SU-DHL-6 (cell line): ENCODE measurements around the gene DUXA.

ENCODE experiments used
- H2AFZ ChIP-seq: fragments of 200-600 bp; sonication (generic); 2 replicates; pipeline ENCODE4 v1.6.1; 2014; ENCODE audit warnings: low read depth, mild to moderate bottlenecking, moderate library complexity, mixed read lengths, antibody characterized with exemption, low read length; ENCODE audit not compliant: severe bottlenecking
- H3F3A ChIP-seq: fragments of 200-600 bp; shearing (Covaris generic); 2 replicates; pipeline ENCODE4 v1.6.0; 2016; ENCODE audit warnings: antibody characterized with exemption, mild to moderate bottlenecking; ENCODE audit not compliant: insufficient read depth
- H3K27ac ChIP-seq: fragments of 200-600 bp; sonication (generic); 2 replicates; pipeline ENCODE4 v1.5.1; 2016; ENCODE audit warnings: low read depth, mild to moderate bottlenecking, low read length, moderate library complexity, mixed read lengths
- H3K27me3 ChIP-seq: fragments of 200-600 bp; sonication (generic), shearing (Covaris generic); 2 replicates; pipeline ENCODE4 v1.6.0; 2014; ENCODE audit warnings: mild to moderate bottlenecking, low read length
- H3K36me3 ChIP-seq: fragments of 200-600 bp; sonication (generic); 2 replicates; pipeline ENCODE4 v1.6.1; 2014; ENCODE audit warnings: mild to moderate bottlenecking, low read length, mixed read lengths
- H3K4me2 ChIP-seq: fragments of 300-600, 200-600 bp; shearing (Covaris generic), sonication (generic); 2 replicates; pipeline ENCODE4 v1.6.0; 2014; ENCODE audit warnings: low read length, low read depth, mild to moderate bottlenecking; ENCODE audit not compliant: poor library complexity, severe bottlenecking
- H3K4me3 ChIP-seq: fragments of 200-600 bp; sonication (generic); 2 replicates; pipeline ENCODE4 v1.5.1; 2014; ENCODE audit warnings: antibody characterized with exemption, low read length, mild to moderate bottlenecking, mixed read lengths; ENCODE audit not compliant: insufficient read depth, poor library complexity, severe bottlenecking
- H3K79me2 ChIP-seq: fragments of 200-600 bp; sonication (generic); 2 replicates; pipeline ENCODE4 v1.6.1; 2014; ENCODE audit warnings: mild to moderate bottlenecking, low read length, moderate library complexity; ENCODE audit not compliant: insufficient read depth
- H3K9ac ChIP-seq: fragments of 200-600 bp; sonication (generic); 2 replicates; pipeline ENCODE4 v1.7.0; 2014; ENCODE audit warnings: mild to moderate bottlenecking, low read length
- H3K9me2 ChIP-seq: fragments of 200-600 bp; sonication (generic); replicated peaks from 2 replicates; pipeline ENCODE4 v1.6.1; 2014; ENCODE audit warnings: low read length; ENCODE audit not compliant: insufficient read depth
- H3K9me3 ChIP-seq: fragments of 200-600 bp; sonication (generic); 2 replicates; pipeline ENCODE4 v1.6.1; 2014; ENCODE audit warnings: low read length, mixed read lengths; ENCODE audit not compliant: insufficient read depth
- H4K20me1 ChIP-seq: fragments of 200-600 bp; sonication (generic); 2 replicates; pipeline ENCODE4 v1.6.1; 2014; ENCODE audit warnings: low read depth, mild to moderate bottlenecking, antibody characterized with exemption, low read length, moderate library complexity, mixed read lengths
- EZH2phosphoT487 ChIP-seq: fragments of 200-600 bp; sonication (generic), shearing (Covaris generic); conservative IDR thresholded peaks from 2 replicates; pipeline ENCODE4 v1.6.1; 2018; ENCODE audit warnings: mild to moderate bottlenecking, antibody characterized with exemption, low read length, moderate library complexity, mixed read lengths
- TF ChIP-seq, protein P1 (sequence below): fragments of 200-600 bp; sonication (generic); IDR thresholded peaks from one replicate; pipeline ENCODE4 v1.5.1; 2017; ENCODE audit warnings: antibody characterized with exemption, mild to moderate bottlenecking, low read length, moderate library complexity; ENCODE audit not compliant: insufficient read depth, poor library complexity, severe bottlenecking

The DUXA gene

DNA sequence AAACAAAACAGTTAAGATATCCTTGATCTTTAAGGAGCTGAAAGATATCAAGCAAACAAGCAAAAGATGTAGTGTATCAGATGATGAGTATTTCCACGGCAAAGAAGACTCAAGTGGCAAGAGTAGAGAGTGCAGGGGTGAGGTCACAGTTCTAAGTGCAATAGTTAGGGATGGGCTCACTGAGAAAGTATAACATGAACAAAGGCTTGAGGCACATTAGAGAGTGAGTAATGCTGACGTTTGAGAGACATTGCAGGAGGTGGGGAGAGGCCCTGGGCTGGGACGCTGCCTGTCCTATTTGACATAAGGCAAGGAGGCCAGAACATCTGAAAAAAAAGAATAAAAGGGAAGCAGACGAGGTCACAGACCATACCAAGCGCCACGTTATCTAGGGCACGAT lies 1.4 kb downstream of the DUXA start:
- Histone ChIP-seq H3K9me3 (no peaks in the 10 kb centered on the region), H3K9me2 (no peaks in the 10 kb centered on the region), H3K4me3 (no peak overlapping the region), H3K27me3 (no peaks in the 10 kb centered on the region), H3K27ac (no peak overlapping the region), H3F3A (no peaks in the 10 kb centered on the region), H3K79me2 (no peaks in the 10 kb centered on the region), H2AFZ (no peak overlapping the region), H3K36me3 (no peaks in the 10 kb centered on the region), H3K9ac (no peak overlapping the region), H4K20me1 (no peaks in the 10 kb centered on the region), H3K4me2 (no peak overlapping the region)
- TF ChIP-seq EZH2phosphoT487, result no peak
- TF ChIP-seq, protein P1, sequence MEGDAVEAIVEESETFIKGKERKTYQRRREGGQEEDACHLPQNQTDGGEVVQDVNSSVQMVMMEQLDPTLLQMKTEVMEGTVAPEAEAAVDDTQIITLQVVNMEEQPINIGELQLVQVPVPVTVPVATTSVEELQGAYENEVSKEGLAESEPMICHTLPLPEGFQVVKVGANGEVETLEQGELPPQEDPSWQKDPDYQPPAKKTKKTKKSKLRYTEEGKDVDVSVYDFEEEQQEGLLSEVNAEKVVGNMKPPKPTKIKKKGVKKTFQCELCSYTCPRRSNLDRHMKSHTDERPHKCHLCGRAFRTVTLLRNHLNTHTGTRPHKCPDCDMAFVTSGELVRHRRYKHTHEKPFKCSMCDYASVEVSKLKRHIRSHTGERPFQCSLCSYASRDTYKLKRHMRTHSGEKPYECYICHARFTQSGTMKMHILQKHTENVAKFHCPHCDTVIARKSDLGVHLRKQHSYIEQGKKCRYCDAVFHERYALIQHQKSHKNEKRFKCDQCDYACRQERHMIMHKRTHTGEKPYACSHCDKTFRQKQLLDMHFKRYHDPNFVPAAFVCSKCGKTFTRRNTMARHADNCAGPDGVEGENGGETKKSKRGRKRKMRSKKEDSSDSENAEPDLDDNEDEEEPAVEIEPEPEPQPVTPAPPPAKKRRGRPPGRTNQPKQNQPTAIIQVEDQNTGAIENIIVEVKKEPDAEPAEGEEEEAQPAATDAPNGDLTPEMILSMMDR, result no peak

DNA sequence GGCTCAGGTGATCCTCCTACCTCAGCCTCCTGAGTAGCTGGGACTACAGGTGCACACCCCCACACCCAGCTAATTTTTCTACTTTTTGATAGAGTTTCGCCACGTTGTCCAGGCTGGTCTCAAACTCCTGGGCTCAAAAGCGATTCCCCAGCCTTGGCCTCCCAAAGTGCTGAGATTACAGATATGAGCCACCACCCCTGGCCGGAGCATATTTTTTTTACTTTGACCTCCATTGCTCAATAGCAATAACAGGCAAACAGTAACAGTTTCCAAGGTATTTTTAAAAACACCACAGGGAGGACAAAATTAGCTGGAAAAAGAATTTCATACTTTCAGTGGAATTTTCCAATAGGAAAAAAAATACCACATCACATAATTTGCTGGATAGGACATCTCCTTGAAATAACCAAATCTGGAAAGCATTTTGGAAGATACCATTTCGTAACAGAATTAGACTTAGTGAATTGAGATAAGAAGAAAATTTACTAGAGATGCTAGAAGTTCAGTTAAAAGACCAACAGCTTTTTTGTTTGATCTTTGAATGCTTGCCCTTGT lies 5.2 kb downstream of the DUXA start:
- H2AFZ ChIP-seq, result no peak overlapping the region
- H3F3A ChIP-seq, result no peaks in the 10 kb centered on the region
- H3K4me2 ChIP-seq, result no peak overlapping the region
- no peaks in the 10 kb centered on the region for H3K27me3 ChIP-seq
- H3K9ac ChIP-seq, result no peak overlapping the region
- H3K9me3 ChIP-seq, result no peaks in the 10 kb centered on the region
- no peaks in the 10 kb centered on the region for H3K79me2 ChIP-seq
- H3K4me3 ChIP-seq, result no peak overlapping the region
- no peak overlapping the region for H3K27ac ChIP-seq
- no peaks in the 10 kb centered on the region for H3K9me2 ChIP-seq
- no peak for TF ChIP-seq EZH2phosphoT487
- TF ChIP-seq, protein P1, result no peak
- H3K36me3 ChIP-seq, result no peaks in the 10 kb centered on the region
- no peaks in the 10 kb centered on the region for H4K20me1 ChIP-seq

- no peaks in the 10 kb centered on the region for H4K20me1 ChIP-seq
- no peaks in the 10 kb centered on the region for H3K79me2 ChIP-seq
- H3K9me2 ChIP-seq, result no peaks in the 10 kb centered on the region
- H3K36me3 ChIP-seq, result no peaks in the 10 kb centered on the region
- no peak overlapping the region for H2AFZ ChIP-seq
- no peak overlapping the region for H3K27ac ChIP-seq
- H3K27me3 ChIP-seq, result no peaks in the 10 kb centered on the region
- TF ChIP-seq EZH2phosphoT487, result no peak
- TF ChIP-seq, protein P1, result no peak
- no peaks in the 10 kb centered on the region for H3K9me3 ChIP-seq
- no peak overlapping the region for H3K4me2 ChIP-seq
- H3K4me3 ChIP-seq, result no peak overlapping the region
- H3K9ac ChIP-seq, result no peak overlapping the region
- H3F3A ChIP-seq, result no peaks in the 10 kb centered on the region
These were observed 14.4 kb downstream of the DUXA start for GRCh38 chr19:57152921-57153320.
